Sigmoid colon (tissue), 4 donors: ENCODE measurements around the gene TNFRSF12A.

Experiments
- CTCF ChIP-seq, 4 experiments: fragments of 450-650 bp in 3 of 4; fragments of 200-600 bp in 1 of 4; IDR thresholded peaks; one replicate each; pipeline ENCODE4 v1.5.1; 2016 to 2019; ENCODE audit warnings: antibody characterized with exemption in 4 of 4, mild to moderate bottlenecking in 3 of 4, moderate library complexity in 2 of 4
- EP300 ChIP-seq, 4 donors: sonication (generic); formaldehyde crosslinking; IDR thresholded peaks; one replicate each; pipeline ENCODE4 v1.6.1; 2017; ENCODE audit warnings: antibody characterized with exemption in 4 of 4
- POLR2AphosphoS5 ChIP-seq, 4 donors: sonication (generic); formaldehyde crosslinking; IDR thresholded peaks; one replicate each; pipeline ENCODE4 v1.6.1; 2017; ENCODE audit warnings: antibody characterized with exemption in 4 of 4

- TF ChIP-seq POLR2AphosphoS5 (IDR thresholded peaks at IDR 0.05) (peak in 1 of 4 donors; percentile 21), CTCF (IDR thresholded peaks at IDR 0.05) (peak in 1 of 4 experiments; percentile 27), EP300 (IDR thresholded peaks at IDR 0.05) (no peak)
These were observed 1.5 kb downstream of the TNFRSF12A start for GRCh38 chr16:3021449-3022207.
